ENCODE results near the gene GJB2.
"Not testable (repeated sequence)": the region's sequence is repeated elsewhere in the genome, so short reads cannot be mapped to it uniquely, and the experiment has no call there.

Gene GJB2

DNA sequence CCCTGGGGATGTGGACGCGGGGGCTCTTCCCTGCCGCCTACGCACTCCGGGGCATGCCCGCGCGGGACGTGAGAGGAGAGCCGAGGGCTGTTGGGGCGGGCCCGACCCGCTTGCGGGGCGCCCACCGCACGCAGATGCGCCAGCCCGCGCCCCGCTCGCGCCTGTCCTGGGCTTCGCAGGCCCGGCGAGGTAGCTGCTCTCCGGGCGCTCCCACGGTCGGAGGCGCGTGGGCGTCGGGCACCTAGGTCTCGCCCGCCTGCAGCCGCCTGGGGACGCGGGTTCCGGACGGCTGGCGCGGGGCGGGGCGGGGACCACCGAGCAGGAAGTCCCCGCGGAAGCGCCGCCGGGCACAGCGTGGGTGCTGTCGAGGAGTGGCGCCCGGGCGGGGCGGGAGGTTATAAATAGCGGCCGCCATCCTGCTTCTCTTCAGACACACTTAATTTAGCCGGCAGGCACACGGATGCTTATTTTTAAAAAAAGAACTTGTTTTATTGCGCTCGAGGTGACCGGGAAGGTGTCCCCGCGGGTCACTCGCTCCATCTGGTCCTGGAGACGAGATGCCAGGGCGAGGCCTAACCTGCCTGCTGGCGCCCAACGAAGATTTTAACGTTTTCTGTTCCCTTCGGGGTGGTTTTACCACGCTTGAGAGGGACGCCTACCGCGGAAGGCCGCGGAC lies 31.3 kb downstream of the GJB2 start:
- no peak for DNase-seq

DNA sequence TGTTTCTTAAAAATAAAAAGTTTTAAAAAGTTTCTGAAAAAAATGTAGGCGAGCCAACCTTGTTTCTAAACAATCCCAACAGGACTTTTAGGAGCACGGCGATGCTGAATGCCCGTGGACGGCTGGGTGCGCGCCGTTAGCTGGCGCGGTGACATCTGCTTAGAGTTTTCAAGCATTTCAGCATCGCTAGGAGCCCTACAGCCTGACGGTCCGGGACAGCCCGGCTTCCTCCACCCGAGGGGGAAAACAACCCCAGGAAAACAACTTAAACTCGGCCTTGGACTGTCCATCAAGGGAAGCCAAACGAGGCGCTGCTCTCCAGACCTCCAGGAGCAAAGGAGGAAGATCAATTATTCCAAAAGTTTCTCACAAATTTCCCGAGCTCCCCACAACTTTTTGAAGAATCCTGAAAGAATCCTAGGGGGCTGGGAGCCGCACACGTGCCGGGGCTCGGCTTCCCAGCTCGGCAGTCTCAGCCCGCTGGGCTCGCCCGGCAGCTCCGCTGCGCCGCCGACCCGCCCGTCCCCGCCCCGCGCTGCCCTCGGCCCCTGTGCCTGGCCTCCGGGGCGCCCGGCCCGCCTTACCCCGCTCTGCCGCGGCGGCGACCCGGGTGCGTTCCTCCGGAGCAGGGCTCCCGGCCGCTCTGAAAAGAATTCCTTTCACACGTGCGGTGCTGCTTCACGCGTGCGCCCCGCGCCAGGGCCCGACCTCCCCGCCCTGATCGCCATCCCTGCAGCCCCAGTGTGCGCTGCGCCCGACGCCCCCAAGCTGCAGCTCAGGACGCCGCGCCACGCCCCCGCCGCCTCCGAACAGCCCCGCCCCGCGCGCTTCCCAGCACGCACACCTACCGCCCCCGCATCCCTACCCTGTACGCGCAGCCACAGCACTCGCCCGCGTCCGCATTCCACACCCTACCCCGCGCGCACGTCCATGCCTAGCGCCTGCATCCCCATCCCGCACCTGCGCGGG lies 32.1 kb downstream of the GJB2 start, which contains the start of gene GJA3:
Gene GJA3 (minus strand): TSS at position 747 of the 969 bp plus-strand sequence. CDS start 17,764 bp downstream, outside the sequence.
- no peak for DNase-seq

GRCh38 chr13:20159646-20160305 lies 33.0 kb downstream of the GJB2 start:
- DNase-seq, result no peak

DNA sequence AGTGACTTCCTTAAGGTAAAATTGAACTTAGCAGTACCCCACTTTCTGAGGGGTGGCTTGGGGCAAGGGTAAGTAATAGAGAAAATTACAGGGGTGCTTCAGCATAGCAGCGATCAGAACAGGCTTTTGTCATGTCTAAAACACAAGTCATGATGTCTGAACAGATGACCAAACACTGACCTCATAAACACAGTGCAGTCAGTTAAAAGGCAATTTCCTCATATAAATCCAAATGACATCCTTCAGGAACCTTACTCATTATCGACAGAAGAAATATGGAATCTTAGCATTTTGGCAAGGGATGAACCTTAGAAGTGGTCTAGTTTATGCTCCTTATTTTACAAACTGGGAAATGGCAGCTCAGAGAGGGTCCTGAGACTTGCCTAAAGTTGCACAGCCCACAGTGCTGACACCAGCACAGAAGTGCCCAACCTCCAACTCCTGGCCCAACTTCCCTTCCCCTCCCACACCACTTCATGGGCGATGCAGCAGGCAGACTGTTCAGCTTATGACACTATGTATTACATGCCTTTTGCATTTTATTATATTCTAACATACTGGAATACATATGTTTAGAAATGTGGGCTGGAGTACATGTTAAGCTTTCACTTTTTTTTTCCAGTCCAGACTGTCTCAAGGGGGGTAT lies 35.5 kb downstream of the GJB2 start:
- DNase-seq, result no peak

GRCh38 chr13:20156702-20157101 lies 36.0 kb downstream of the GJB2 start:
- no peak for DNase-seq

DNA sequence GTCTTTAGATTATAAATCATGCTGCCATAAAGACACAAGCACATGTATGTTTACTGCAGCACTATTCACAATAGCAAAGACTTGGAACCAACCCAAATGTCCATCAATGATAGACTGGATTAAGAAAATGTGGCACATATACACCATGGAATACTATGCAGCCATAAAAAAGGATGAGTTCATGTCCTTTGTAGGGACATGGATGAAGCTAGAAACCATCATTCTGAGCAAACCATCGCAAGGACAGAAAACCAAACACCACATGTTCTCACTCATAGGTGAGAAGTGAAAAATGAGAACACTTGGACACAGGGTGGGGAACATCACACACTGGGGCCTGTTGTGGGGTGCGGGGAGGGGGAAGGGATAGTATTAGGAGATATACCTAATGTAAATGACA lies 39.4 kb downstream of the GJB2 start:
- DNase-seq, result not testable (repeated sequence)

DNA sequence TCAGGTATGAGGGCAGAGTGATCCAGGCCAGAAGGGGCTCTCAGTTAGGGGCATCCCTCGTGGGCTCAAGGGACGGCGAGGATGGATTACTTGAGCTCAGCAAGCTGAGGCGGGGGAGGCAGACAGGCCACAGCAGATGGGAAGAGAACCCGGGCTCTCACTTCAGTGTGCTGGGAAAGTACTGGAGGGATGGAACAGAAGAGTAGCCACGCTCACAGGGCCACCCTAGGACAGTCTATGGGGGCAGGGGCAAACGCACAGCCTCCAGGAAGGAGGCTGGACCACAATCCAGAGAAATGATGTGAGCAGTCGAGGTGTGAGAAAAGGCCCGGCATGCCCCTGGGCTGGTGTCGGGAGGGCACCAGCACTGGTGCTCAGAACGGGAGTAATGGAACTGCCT lies 41.1 kb downstream of the GJB2 start:
- no peak for DNase-seq

DNA sequence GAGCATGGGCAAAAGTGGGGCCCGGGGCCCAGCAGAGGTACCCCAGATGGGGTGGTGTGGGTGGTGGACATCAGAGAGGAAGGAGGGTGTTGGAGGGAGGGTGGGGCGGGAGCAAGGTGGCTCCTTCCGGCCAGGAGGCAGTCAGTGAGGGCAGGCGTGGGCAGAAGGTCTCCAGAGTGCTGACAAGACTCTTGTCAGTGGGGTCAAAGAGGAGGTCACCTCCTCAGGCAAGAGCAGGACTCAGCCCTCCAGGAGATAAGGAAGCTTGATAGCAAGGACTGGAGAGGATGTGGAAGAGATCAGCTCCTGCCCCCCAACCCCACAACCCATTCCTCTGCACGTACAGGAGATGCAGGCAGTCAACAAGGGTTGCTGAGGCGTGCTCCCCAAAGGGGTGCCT lies 41.7 kb downstream of the GJB2 start:
- no peak for DNase-seq

GRCh38 chr13:20150561-20150960 lies 42.2 kb downstream of the GJB2 start:
- no peak for DNase-seq

DNA sequence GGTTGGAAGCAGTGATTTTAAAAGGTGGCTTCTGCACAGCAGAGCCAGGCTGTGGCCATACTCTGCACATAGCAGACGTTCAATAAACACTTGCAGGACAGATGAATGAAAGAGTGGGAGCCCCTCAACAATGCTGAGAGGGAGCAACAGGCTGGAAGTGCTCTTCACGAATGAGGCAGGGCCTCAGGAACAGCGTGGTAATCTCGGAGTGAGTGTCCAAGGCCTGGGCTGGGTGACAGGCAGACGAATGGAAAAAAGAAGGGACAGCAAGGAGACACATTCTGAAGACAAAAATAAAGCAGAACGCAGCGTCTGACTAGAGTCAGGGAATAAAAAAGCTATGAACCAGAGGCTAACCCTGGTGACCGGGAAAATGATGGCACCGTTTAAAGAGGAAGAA lies 43.0 kb downstream of the GJB2 start:
- DNase-seq, result no peak

GRCh38 chr13:20148501-20149183 lies 44.1 kb downstream of the GJB2 start:
- no peak for DNase-seq

DNA sequence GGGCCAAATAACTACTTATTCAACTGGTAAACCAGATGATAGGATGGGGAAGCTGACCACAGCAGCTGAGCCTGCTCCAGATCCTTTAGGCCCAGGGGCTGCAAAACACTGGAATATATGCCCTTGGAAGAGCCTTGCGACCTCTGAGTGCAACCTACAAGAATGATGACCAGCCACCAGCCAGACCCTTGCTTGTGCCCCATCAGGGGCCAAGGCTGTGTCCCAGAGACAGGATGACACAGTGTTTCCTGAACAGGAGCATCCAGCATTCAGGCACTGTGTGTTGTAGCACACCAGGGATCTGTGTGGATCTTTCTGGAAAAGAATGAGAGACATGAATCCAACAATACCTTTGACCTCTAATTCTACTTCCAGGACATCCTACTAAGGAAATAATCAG lies 46.4 kb downstream of the GJB2 start:
- no peak for DNase-seq

- DNase-seq, result no peak
Measured at GRCh38 chr13:20145521-20145920, 47.2 kb downstream of the GJB2 start.

GRCh38 chr13:20144141-20144850 lies 48.4 kb downstream of the GJB2 start:
- no peak for DNase-seq

DNA sequence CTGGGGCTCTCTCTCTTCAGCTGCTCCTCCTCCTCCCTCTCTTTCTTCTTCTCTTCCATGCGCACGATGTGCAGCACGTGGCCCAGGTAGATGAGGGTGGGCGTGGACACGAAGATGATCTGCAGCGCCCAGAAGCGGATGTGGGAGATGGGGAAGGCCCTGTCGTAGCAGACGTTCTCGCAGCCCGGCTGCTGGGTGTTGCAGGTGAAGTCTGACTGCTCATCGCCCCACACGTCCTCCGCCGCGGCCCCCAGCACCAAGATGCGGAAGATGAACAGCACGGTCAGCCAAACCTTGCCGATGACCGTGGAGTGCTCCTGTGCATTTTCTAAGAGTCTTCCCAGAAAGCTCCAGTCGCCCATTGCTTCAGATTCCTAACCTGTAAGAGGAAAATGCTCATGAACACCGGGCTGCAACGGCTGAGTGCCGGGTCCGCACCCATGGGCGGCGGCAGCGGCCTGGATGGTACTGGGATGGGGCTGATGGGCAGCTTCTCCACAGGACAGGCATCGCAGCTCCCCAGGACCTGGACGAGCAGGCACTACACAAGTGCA lies 49.7 kb downstream of the GJB2 start:
- no peak for DNase-seq

DNA sequence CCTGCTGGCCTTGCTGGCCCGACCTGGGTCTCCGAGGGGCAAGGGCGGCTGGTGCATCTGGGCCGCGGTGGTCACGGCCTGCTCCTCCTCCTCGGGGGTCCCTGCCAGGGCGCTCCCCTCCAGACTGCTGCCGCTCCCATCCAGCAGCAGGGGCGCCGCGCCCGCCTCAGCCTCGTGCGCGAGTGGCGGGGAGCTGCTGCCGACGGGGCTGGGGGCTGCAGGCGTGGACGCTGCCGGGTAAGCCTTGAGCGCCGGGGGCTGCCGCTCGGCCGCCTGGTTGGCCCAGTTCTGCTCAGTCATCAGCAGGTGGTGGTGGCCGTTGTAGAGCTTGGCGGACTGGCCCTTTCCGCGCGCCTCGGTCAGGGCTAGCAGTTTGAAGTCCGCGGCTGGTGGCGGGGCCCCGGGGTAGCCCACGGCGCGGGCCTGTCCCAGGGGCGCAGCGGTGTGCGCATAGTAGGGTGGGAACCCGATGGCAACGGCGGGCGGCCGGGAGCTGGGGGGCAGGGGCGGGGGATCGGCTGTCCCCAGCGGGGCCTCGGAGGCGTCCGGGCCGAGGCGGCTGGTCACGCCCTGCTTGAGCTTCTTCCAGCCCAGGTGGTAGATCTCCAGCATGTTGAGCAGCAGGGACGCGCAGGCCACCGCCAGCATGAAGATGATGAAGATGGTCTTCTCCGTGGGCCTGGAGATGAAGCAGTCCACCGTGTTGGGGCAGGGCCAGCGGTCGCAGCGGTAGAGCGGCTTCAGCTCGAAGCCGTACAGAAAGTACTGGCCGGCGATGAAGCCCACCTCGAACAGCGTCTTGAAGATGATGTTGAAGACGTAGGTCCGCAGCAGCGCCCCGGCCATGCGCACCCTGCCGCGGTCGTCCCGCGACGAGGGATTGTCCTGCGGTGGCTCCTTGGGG lies 50.5 kb downstream of the GJB2 start:
- no peak for DNase-seq

DNA sequence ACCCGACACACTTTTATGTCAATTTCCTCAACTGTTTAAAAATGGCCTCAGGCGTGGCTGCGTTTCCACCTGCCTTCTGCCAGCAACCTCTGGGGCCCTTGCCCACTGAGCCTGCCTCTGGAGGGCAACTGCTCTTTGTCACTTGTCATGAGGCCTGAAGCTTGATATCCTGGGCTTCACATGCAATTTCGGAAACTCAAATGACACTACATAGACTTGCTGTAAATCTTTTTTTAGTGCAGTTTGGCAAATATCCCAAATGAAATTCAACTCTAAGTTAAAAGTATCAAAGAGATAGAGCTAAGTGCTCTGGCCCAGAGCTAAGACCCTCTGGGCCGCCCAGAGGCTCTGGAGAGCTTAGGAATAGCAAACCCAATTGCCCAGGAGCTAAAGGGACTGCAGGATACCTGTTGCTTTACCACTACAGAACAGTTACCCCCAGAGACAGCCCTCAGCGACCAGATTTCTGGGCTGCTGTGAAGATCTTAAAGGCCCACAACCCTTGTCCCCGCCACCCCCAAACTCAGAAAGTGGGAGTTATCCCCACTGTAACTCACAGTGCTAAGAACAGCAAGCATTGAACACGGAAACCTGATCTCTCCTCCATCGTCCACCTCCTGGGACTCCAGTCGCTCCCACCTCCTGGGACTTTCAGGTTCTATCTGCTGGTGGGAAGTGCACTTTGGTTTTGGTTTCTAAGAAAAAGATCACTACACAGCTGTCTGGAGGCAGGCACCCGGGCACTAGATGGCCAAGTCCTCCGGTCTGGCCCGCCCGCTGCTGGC lies 51.3 kb downstream of the GJB2 start:
- DNase-seq, result no peak

GRCh38 chr13:20140487-20140886 lies 52.3 kb downstream of the GJB2 start:
- DNase-seq, result no peak

DNA sequence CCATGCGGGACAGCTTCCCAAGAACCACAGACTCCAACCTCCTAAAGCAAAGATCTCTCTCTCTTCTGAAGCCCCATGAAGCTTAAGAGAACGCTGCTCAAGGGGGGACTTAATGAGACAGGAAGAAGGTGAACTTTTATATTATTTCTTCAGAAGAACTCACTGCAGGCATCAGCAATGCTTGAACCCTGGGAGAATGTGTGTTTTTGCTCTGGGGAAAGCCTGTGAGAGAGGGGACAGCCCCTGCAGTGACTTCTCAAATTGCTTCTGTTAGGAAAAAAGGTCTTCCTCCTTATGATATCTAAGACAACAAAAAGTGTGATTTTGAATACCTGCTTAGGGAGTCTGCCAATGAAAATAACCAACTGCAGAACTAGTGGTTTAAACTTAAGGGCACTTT lies 54.9 kb downstream of the GJB2 start:
- no peak for DNase-seq
